GM10266 (cell line): ENCODE results near the gene SOCS3.
A peak's percentile ranks its signal among the peaks of the same experiment; 100 is the strongest.

Experiments
- DNase-seq: peaks from one replicate; pipeline ENCODE4 v3.0.0; 2012; ENCODE audit errors: extremely low spot score
- CTCF ChIP-seq: IDR thresholded peaks from 2 replicates; pipeline ENCODE4 v1.5.1; 2012; ENCODE audit warnings: mild to moderate bottlenecking, low read depth; ENCODE audit not compliant: control insufficient read depth, insufficient read depth; ENCODE audit errors: missing control alignments

Gene SOCS3

GRCh38 chr17:78365561-78366108, 5.8 kb upstream of the SOCS3 start:
- DNase-seq: no peak
- TF ChIP-seq CTCF: no peak

- no peak for TF ChIP-seq CTCF
- DNase-seq: no peak
Observed at GRCh38 chr17:78364436-78365281, 4.8 kb upstream of the SOCS3 start.

GRCh38 chr17:78362671-78363070, 2.8 kb upstream of the SOCS3 start:
- no peak for TF ChIP-seq CTCF
- no peak for DNase-seq

GRCh38 chr17:78362232-78362631, 2.4 kb upstream of the SOCS3 start:
- DNase-seq: no peak
- no peak for TF ChIP-seq CTCF

GRCh38 chr17:78361225-78361701, 1.4 kb upstream of the SOCS3 start:
- TF ChIP-seq CTCF: no peak
- no peak for DNase-seq

- peak; percentile 92 for DNase-seq
- peak; percentile 93 for TF ChIP-seq CTCF
Observed at GRCh38 chr17:78360371-78361224, 721 bp upstream of the SOCS3 start.
